Cardiac muscle cell (in vitro differentiated cells and primary cell): ENCODE data around the gene FBXO47. TPM values are rescaled to one million over a fixed set of nuclear protein-coding genes. Genes with fewer than 3 reads are reported as not detected.
"Not testable (repeated sequence)": the region's sequence is repeated elsewhere in the genome, so short reads cannot be mapped to it uniquely, and the experiment has no call there.

Experiments
- DNase-seq, 2 donors: peaks; one replicate each; pipeline versions ENCODE4 v3.0.0 to v3.0.0-alpha.2; 2010 to 2017; ENCODE audit warnings: low read depth in 1 of 2, low spot score in 1 of 2
- H3K27ac ChIP-seq: fragments of 200-600 bp; sonication (generic); 2 replicates; pipeline ENCODE4 v1.5.1; 2016
- H3K27me3 ChIP-seq: fragments of 200-600 bp; sonication (generic); 2 replicates; pipeline ENCODE4 v1.6.0; 2016; ENCODE audit warnings: control low read depth
- H3K36me3 ChIP-seq: fragments of 200-600 bp; sonication (generic); 2 replicates; pipeline ENCODE4 v1.5.1; 2016; ENCODE audit warnings: control low read depth
- H3K4me1 ChIP-seq: fragments of 200-600 bp; sonication (generic); 2 replicates; pipeline ENCODE4 v1.8.1; 2017; ENCODE audit warnings: low read depth, mild to moderate bottlenecking, mixed run types
- H3K4me3 ChIP-seq: fragments of 200-600 bp; sonication (generic); 2 replicates; pipeline ENCODE4 v1.5.1; 2016; ENCODE audit warnings: mild to moderate bottlenecking
- H3K9me3 ChIP-seq: fragments of 200-600 bp; sonication (generic); 2 replicates; pipeline ENCODE4 v1.5.1; 2017; ENCODE audit warnings: low read depth, mild to moderate bottlenecking, control low read depth
- CTCF ChIP-seq: IDR thresholded peaks from 2 replicates; pipeline ENCODE4 v1.5.1; 2012; ENCODE audit warnings: low read depth, mild to moderate bottlenecking, low read length
- polyA plus RNA-seq: library from polyadenylated mRNA; unstranded; fragments of >200 nt; fragmentation: Nextera tagmentation; extraction: Ambion mirVana; gene quantifications from 2 replicates; pipeline ENCODE4 v1.2.1, GENCODE V29; 2016
- total RNA-seq: library from RNA; depleted of rRNA; stranded (reverse); fragments of >200 nt; gene quantifications from 2 replicates; pipeline ENCODE4 v1.2.3, GENCODE V29; 2016

FBXO47 gene
- total and polyA plus RNA-seq, 2 experiments from 2014 or later = not detected

- no peaks in the 10 kb centered on the region for H3K36me3 ChIP-seq
- no peaks in the 10 kb centered on the region for H3K9me3 ChIP-seq
- H3K4me1 ChIP-seq = no peaks in the 10 kb centered on the region
- H3K4me3 ChIP-seq = no peak overlapping the region
- no peak for DNase-seq
- no peak overlapping the region for H3K27ac ChIP-seq
- H3K27me3 ChIP-seq = no peaks in the 10 kb centered on the region
- TF ChIP-seq CTCF = no peak
These were observed 17.5 kb upstream of the FBXO47 start for GRCh38 chr17:38984666-38985065.

- DNase-seq = peak; percentile 79 to 86
- no peaks in the 10 kb centered on the region for H3K27me3 ChIP-seq
These were observed 15.9 kb upstream of the FBXO47 start for GRCh38 chr17:38982858-38983746.

GRCh38 chr17:38981636-38982035 lies 14.4 kb upstream of the FBXO47 start:
- no peaks in the 10 kb centered on the region for H3K9me3 ChIP-seq
- H3K27ac ChIP-seq = no peak overlapping the region
- no peaks in the 10 kb centered on the region for H3K4me1 ChIP-seq
- no peaks in the 10 kb centered on the region for H3K27me3 ChIP-seq
- H3K4me3 ChIP-seq = no peak overlapping the region
- no peaks in the 10 kb centered on the region for H3K36me3 ChIP-seq
- DNase-seq = peak in 1 of 2 donors; percentile 19
- TF ChIP-seq CTCF = no peak

More at GRCh38 chr17:38982858-38983746, 15.9 kb upstream of the FBXO47 start:
- no peaks in the 10 kb centered on the region for H3K4me1 ChIP-seq
- TF ChIP-seq CTCF = peak; percentile 79
- H3K9me3 ChIP-seq = no peaks in the 10 kb centered on the region
- no peaks in the 10 kb centered on the region for H3K36me3 ChIP-seq
- H3K27ac ChIP-seq = no peak overlapping the region
- no peak overlapping the region for H3K4me3 ChIP-seq

GRCh38 chr17:38980490-38981217 lies 13.5 kb upstream of the FBXO47 start:
- peak in 1 of 2 donors; percentile 58 for DNase-seq
- Histone ChIP-seq H3K9me3 (no peaks in the 10 kb centered on the region), H3K27ac (no peak overlapping the region), H3K36me3 (no peaks in the 10 kb centered on the region), H3K27me3 (no peaks in the 10 kb centered on the region), H3K4me3 (no peak overlapping the region), H3K4me1 (no peaks in the 10 kb centered on the region)
- no peak for TF ChIP-seq CTCF

- H3K27me3 ChIP-seq = no peaks in the 10 kb centered on the region
- DNase-seq = no peak
- H3K36me3 ChIP-seq = no peaks in the 10 kb centered on the region
- H3K9me3 ChIP-seq = no peaks in the 10 kb centered on the region
- no peak for TF ChIP-seq CTCF
- H3K27ac ChIP-seq = no peak overlapping the region
- H3K4me3 ChIP-seq = no peak overlapping the region
- H3K4me1 ChIP-seq = no peaks in the 10 kb centered on the region
These were observed 11.0 kb upstream of the FBXO47 start for GRCh38 chr17:38978180-38978579.

GRCh38 chr17:38976187-38976551 lies 9.0 kb upstream of the FBXO47 start:
- not testable (repeated sequence) for H3K4me3 ChIP-seq, H3K4me1 ChIP-seq
- peak in 1 of 2 donors; percentile 63 for DNase-seq

More at GRCh38 chr17:38976187-38976551, 9.0 kb upstream of the FBXO47 start:
- H3K9me3 ChIP-seq, H3K27ac ChIP-seq, H3K36me3 ChIP-seq, H3K27me3 ChIP-seq: not testable (repeated sequence)
